Esophagus squamous epithelium (tissue), 5 donors: Measurements from ENCODE around the gene EGFL7. TPM values are rescaled to one million over a fixed set of nuclear protein-coding genes. Genes with fewer than 3 reads are reported as not detected.

Experiments
- DNase-seq: peaks from one replicate; lab custom pipeline; 2025; lab: John Stamatoyannopoulos, UW
- H3K27ac ChIP-seq, 4 donors: fragments of 200-600 bp; sonication (generic); one replicate each; pipeline ENCODE4 v1.5.1; 2016 to 2019; ENCODE audit warnings: mild to moderate bottlenecking in 1 of 4
- H3K27me3 ChIP-seq, 4 donors: fragments of 200-600 bp; sonication (generic); 1 replicate in 3 of 4; 2 replicates in 1 of 4; pipeline versions ENCODE4 v1.5.1 to v1.6.0; 2017 to 2021; ENCODE audit warnings: antibody characterized with exemption in 1 of 4
- H3K36me3 ChIP-seq, 3 donors: fragments of 200-600 bp; sonication (generic); one replicate each; pipeline ENCODE4 v1.5.1; 2016 to 2019
- H3K4me1 ChIP-seq, 3 donors: fragments of 200-600 bp; sonication (generic); one replicate each; pipeline ENCODE4 v1.5.1; 2017 to 2019
- H3K4me3 ChIP-seq, 4 donors: fragments of 200-600 bp; sonication (generic); 1 replicate in 3 of 4; 2 replicates in 1 of 4; pipeline ENCODE4 v1.5.1; 2016 to 2019; ENCODE audit warnings: mild to moderate bottlenecking in 2 of 4, moderate library complexity in 1 of 4
- H3K9me3 ChIP-seq, 3 donors: fragments of 200-600 bp; sonication (generic); one replicate each; pipeline ENCODE4 v1.5.1; 2016 to 2019
- POLR2A ChIP-seq, 4 donors: fragments of 450-650 bp; IDR thresholded peaks; one replicate each; pipeline ENCODE4 v1.6.1; 2017; ENCODE audit warnings: antibody characterized with exemption in 4 of 4, mild to moderate bottlenecking in 4 of 4, moderate library complexity in 3 of 4
- WGBS, 2 donors: methylation state at CpG; one replicate each; pipeline ENCODE4 v1.1.5; 2018; 5-methylcytosine and 5-hydroxymethylcytosine counted together
- intact Hi-C: fragments of 100-400 bp; cut with DNase I; formaldehyde crosslinking; loops from one replicate; pipeline ENCODE4 v1.15.0; 2022
- small RNA-seq, 4 donors: library from RNA; depleted of rRNA; stranded (forward); fragments of <200 nt; gene quantifications; one replicate each; pipeline ENCODE3, GENCODE V24; 2016
- total RNA-seq, 4 donors: library from RNA; depleted of rRNA; stranded (reverse); fragments of >200 nt; gene quantifications; one replicate each; pipeline ENCODE4 v1.1.0, GENCODE V29; 2016
- TF ChIP-seq, protein P1 (sequence below), 6 experiments: fragments of 450-650 bp in 4 of 6; fragments of 200-600 bp in 2 of 6; sonication (generic) in 2 of 6; IDR thresholded peaks; one replicate each; pipeline ENCODE4 v1.5.1; 2016 to 2019; ENCODE audit warnings: antibody characterized with exemption in 6 of 6, mild to moderate bottlenecking in 4 of 6, moderate library complexity in 4 of 6
- donor health status: DM: yes; HTN: yes; CAD: no.

The EGFL7 gene
- total RNA-seq, 4 donors from 2014 or later: 5.2 to 41.2 (median 21.2) TPM

DNA sequence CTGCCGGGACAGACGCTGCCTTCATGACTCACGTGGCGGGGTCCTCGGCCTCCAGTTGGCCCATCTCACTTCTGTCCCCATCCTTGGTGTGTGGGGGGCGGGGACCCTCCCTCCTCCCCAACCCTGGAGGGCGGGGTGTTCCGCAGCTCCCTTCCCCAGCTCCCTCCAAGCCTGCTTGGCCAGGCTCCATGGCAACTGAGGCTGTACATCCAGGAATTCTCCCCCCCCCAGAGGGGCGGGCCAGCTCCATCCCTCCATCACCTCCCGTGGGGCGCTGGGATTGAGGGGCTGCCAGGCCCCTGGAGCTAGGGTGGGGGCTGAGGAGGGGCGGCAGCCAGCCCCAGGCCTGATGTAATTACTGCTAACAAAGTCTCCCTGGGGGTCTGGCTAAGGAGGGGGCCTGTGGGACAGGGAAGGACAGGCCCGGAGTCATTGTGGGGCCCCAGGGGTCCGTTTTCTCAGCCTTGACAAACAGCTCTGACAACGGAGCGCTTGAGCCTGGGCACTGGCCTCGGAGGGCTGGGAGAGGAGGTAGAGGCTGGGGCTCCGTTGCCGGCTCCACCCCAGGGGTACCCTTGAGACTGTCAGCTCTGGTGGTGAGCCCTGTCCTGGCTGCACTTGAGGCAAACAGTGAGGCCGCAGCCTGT is 57.7 kb downstream of the EGFL7 start:
- DNase-seq: no peak
- 10 to 30% methylated on average over 2 to 6 of the region's 20 CpGs for WGBS, 2 donors
- TF ChIP-seq, protein P1, sequence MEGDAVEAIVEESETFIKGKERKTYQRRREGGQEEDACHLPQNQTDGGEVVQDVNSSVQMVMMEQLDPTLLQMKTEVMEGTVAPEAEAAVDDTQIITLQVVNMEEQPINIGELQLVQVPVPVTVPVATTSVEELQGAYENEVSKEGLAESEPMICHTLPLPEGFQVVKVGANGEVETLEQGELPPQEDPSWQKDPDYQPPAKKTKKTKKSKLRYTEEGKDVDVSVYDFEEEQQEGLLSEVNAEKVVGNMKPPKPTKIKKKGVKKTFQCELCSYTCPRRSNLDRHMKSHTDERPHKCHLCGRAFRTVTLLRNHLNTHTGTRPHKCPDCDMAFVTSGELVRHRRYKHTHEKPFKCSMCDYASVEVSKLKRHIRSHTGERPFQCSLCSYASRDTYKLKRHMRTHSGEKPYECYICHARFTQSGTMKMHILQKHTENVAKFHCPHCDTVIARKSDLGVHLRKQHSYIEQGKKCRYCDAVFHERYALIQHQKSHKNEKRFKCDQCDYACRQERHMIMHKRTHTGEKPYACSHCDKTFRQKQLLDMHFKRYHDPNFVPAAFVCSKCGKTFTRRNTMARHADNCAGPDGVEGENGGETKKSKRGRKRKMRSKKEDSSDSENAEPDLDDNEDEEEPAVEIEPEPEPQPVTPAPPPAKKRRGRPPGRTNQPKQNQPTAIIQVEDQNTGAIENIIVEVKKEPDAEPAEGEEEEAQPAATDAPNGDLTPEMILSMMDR (IDR thresholded peaks at IDR 0.05): no peak
- TF ChIP-seq POLR2A (IDR thresholded peaks at IDR 0.05): no peak
- H3K27ac ChIP-seq: peak overlapping the region; percentile 29 to 69 (median 62)
- no peaks in the 10 kb centered on the region for H3K9me3 ChIP-seq
- peaks cover 23 to 42% (median 32%) of the 10 kb centered on the region in 3 donors for H3K36me3 ChIP-seq
- peaks cover 52 to 73% (median 58%) of the 10 kb centered on the region in 3 donors for H3K4me1 ChIP-seq
- H3K27me3 ChIP-seq: peaks cover 0 to 20% (median 0%) of the 10 kb centered on the region in 4 donors
- intact Hi-C loops: no loop called here
- no peak overlapping the region for H3K4me3 ChIP-seq

DNA sequence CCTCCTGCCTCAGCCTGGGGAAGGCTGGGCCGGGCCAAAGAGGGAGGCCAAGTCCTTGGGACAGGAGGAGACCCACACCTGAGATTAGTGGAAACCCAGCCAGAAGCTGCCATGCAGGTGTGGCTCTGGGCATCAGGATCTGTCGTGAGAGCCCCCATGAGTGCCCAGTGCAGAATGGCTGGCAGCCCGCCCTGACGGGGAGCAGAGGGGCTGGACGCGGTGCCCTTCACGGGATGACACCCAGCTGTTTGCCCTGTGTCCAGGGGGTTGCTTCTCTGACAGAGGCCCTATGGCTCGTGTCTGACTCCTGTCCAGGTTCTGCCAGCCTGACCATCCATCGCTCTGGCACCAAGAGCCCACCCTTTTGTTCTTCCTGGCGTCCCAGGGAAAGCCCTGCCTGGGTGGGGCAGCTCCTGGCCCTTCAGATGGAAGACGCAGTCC is 58.2 kb downstream of the EGFL7 start:
- DNase-seq: no peak
- Histone ChIP-seq H3K9me3 (no peaks in the 10 kb centered on the region), H3K4me1 (peaks cover 57 to 75% (median 64%) of the 10 kb centered on the region in 3 donors), H3K27me3 (peaks cover 0 to 16% (median 0%) of the 10 kb centered on the region in 4 donors), H3K36me3 (peaks cover 23 to 47% (median 37%) of the 10 kb centered on the region in 3 donors), H3K4me3 (no peak overlapping the region), H3K27ac (peak overlapping the region; percentile 29 to 69 (median 62))
- TF ChIP-seq, protein P1 (IDR thresholded peaks at IDR 0.05): no peak
- TF ChIP-seq POLR2A (IDR thresholded peaks at IDR 0.05): no peak
- WGBS, 2 donors: 43% methylated on average over 10 of the region's 11 CpGs; no CpG with 5 or more reads in 1 of the 2 donors
- intact Hi-C loops: no loop called here

DNA sequence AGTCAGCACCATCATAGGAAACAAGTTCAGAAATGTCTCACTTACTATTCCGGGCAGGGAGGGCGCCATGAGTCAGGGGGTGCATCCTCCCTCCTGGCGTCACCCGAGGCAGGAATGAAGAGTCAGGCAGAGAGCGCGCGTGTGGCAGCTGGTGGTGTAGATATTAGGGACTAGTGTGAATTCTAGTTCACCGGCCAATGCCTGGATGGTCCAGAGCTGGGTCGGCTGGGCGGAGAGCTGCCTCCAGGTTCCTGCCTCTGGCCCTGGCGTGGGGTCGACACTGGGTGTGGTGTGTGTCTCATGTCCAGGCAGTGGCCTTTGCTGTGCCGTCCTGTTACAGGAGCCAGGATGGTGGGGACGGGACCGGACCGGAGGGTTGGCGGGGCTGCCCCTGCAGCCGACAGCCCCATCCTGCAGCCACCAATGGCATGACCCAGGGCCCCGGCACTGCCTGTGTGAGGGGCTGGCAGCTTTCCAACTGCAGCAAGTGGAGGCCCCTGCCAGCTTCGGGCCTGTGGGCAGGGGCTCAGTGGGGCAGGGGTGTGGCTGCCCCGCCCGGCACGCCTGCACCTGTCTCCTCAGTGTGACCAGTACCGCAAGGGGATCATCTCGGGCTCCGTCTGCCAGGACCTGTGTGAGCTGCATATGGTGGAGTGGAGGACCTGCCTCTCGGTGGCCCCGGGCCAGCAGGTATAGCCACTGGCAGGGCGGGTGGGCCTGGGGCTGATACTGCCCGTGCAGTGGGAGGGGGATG is 58.8 kb downstream of the EGFL7 start:
- H3K4me3 ChIP-seq: no peak overlapping the region
- peaks cover 23 to 53% (median 41%) of the 10 kb centered on the region in 3 donors for H3K36me3 ChIP-seq
- peaks cover 62 to 81% (median 70%) of the 10 kb centered on the region in 3 donors for H3K4me1 ChIP-seq
- peak overlapping the region; percentile 62 to 72 (median 66) for H3K27ac ChIP-seq
- WGBS, 2 donors: 48 to 69% methylated on average over 6 to 14 of the region's 30 CpGs
- H3K27me3 ChIP-seq: peaks cover 0 to 15% (median 0%) of the 10 kb centered on the region in 4 donors
- DNase-seq: no peak
- peak in 1 of 4 donors; percentile 8 for TF ChIP-seq POLR2A (IDR thresholded peaks at IDR 0.05)
- TF ChIP-seq, protein P1 (IDR thresholded peaks at IDR 0.05): peak in 1 of 6 experiments; percentile 3
- no peaks in the 10 kb centered on the region for H3K9me3 ChIP-seq
- intact Hi-C loops: no loop called here

Small RNA genes lying within 50 kb of the gene (small RNA-seq; reads per million reads assigned to genes)
- 1,143 to 2,143 (median 1,308) reads per million in 4 donors for gene MIR126

Other genes starting within 250 kb of the EGFL7 start
- 1 to 10 TPM; 6.2 to 7.8 (median 7.5) TPM for gene INPP5E, start 223.1 kb upstream of the EGFL7 start, total RNA-seq
- 10 to 100 TPM; 31.2 to 49.1 (median 38.6) TPM for gene SEC16A, start 179.9 kb upstream of the EGFL7 start, total RNA-seq
- 10 to 100 TPM; 32.0 to 40.8 (median 36.2) TPM for gene NOTCH1, start 116.9 kb upstream of the EGFL7 start, total RNA-seq
- 10 to 100 TPM; 66.2 to 80.6 (median 75.8) TPM for gene AGPAT2, start 24.5 kb downstream of the EGFL7 start, total RNA-seq
- gene DIPK1B, start 49.7 kb downstream of the EGFL7 start, total RNA-seq: 1 to 10 TPM in 3 of 4 donors, under 1 TPM in 1; 0.48 to 6.3 (median 1.1) TPM
- gene LCN10, start 80.0 kb downstream of the EGFL7 start, total RNA-seq: 1 to 10 TPM in 3 of 4 donors, under 1 TPM in 1; 0.64 to 3.8 (median 2.2) TPM
- 1 to 10 TPM in 2 of 4 donors, under 1 TPM in 1, not detected in 1; 0.82 to 6.7 (median 2.5) TPM for gene LCN6, start 85.6 kb downstream of the EGFL7 start, total RNA-seq
- not detected for gene LCN8, start 95.3 kb downstream of the EGFL7 start, total RNA-seq
- not detected for gene LCN15, start 101.6 kb downstream of the EGFL7 start, total RNA-seq
- gene TMEM141, start 128.4 kb downstream of the EGFL7 start, total RNA-seq: 100 to 1,000 TPM; 109 to 129 (median 123) TPM
- gene CCDC183, start 133.4 kb downstream of the EGFL7 start, total RNA-seq: 1 to 10 TPM in 1 of 4 donors, not detected in 3; 2.1 TPM
- 10 to 100 TPM; 54.9 to 70.7 (median 61.5) TPM for gene RABL6, start 145.0 kb downstream of the EGFL7 start, total RNA-seq
- gene AJM1, start 179.6 kb downstream of the EGFL7 start, total RNA-seq: 1 to 10 TPM in 2 of 4 donors, under 1 TPM in 2; 0.32 to 2.3 (median 1.0) TPM
- 10 to 100 TPM; 21.9 to 53.2 (median 42.2) TPM for gene PHPT1, start 186.5 kb downstream of the EGFL7 start, total RNA-seq
- gene MAMDC4, start 189.4 kb downstream of the EGFL7 start, total RNA-seq: 1 to 10 TPM; 1.8 to 2.9 (median 2.7) TPM
- gene EDF1, start 203.4 kb downstream of the EGFL7 start, total RNA-seq: 100 to 1,000 TPM; 326 to 456 (median 356) TPM
- 10 to 100 TPM in 3 of 4 donors, 1 to 10 TPM in 1; 8.0 to 20.9 (median 13.2) TPM for gene TRAF2, start 223.6 kb downstream of the EGFL7 start, total RNA-seq